VCaP (cell line): ENCODE data around the gene ARL15.

Experiments used
- H3K27ac ChIP-seq: fragments of 450-650 bp; 2 replicates; pipeline ENCODE4 v1.5.1; 2017
- CTCF ChIP-seq: fragments of 450-650 bp; conservative IDR thresholded peaks from 2 replicates; pipeline ENCODE4 v1.5.1; 2017; ENCODE audit warnings: mild to moderate bottlenecking, moderate library complexity

The ARL15 gene

GRCh38 chr5:54234304-54234933 is 76.0 kb downstream of the ARL15 start:
- no peak overlapping the region for H3K27ac ChIP-seq
- peak; percentile 79 for TF ChIP-seq CTCF

GRCh38 chr5:54230936-54231685 is 79.3 kb downstream of the ARL15 start:
- no peak for TF ChIP-seq CTCF
- H3K27ac ChIP-seq, result no peak overlapping the region

- H3K27ac ChIP-seq, result peak overlapping the region; percentile 48
- TF ChIP-seq CTCF, result peak; percentile 90
Observed at GRCh38 chr5:54229041-54229780, 81.2 kb downstream of the ARL15 start.

GRCh38 chr5:54227759-54228158 is 82.6 kb downstream of the ARL15 start:
- no peak overlapping the region for H3K27ac ChIP-seq
- TF ChIP-seq CTCF, result no peak

GRCh38 chr5:54227109-54227508 is 83.3 kb downstream of the ARL15 start:
- no peak for TF ChIP-seq CTCF
- H3K27ac ChIP-seq, result no peak overlapping the region

- no peak for TF ChIP-seq CTCF
- no peak overlapping the region for H3K27ac ChIP-seq
Observed at GRCh38 chr5:54226215-54226614, 84.2 kb downstream of the ARL15 start.

- TF ChIP-seq CTCF, result no peak
Observed at GRCh38 chr5:54224103-54224826, 86.1 kb downstream of the ARL15 start.

More at GRCh38 chr5:54224103-54224826, 86.1 kb downstream of the ARL15 start:
- no peak overlapping the region for H3K27ac ChIP-seq
